SH-SY5Y (cell line): ENCODE data around the gene USP46.

ENCODE experiments used
- GATA2 ChIP-seq: IDR thresholded peaks from 2 replicates; pipeline ENCODE4 v1.6.1; 2011; ENCODE audit warnings: mild to moderate bottlenecking, low read depth, low read length
- GATA3 ChIP-seq: IDR thresholded peaks from 2 replicates; pipeline ENCODE4 v1.6.1; 2011; ENCODE audit warnings: low read depth, mild to moderate bottlenecking, low read length, moderate library complexity

GRCh38 chr4:52633846-52634245 is 25.3 kb downstream of the USP46 start:
- no peak for TF ChIP-seq GATA2
- TF ChIP-seq GATA3, result no peak
